ENCODE measurements around the gene EIF2S2. TPM values are rescaled to one million over a fixed set of nuclear protein-coding genes. Genes with fewer than 3 reads are reported as not detected.

EIF2S2 gene
- total RNA-seq, 1 donor from 2014 or later: 39.0 TPM

DNA sequence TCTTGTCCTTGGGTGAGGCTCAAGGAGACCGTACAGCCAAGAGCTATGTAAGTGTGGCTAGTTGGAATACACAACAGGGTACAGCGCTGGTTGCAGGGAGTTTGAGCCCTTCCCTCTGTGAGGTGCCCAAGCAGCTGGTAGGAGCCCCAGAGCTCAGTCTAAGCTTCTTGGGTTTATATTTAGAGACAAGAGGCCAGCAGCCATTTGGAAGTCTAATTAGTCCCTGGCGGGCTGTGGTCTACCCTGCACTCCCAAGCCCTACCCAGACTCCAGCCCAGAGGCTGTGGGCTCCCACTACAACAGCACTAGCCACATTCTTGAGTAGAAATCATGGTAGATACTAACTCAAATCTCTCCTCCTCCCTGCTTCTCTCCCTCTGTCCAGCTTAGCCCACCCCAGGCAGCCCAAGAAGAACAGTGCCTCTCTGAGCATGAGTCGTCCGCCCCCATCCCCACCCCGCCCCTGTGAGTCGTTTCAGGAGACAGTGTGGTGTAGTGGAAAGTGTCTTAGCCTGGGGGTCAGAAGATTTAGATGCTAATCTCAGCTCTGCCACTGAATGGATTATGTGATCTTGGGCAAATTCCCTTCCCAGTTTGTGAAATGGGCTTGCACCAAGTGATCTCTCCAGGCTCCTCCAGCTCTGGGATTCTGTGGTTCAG, 37.8 kb downstream of the EIF2S2 start:
- ATAC-seq (ENCODE audit: poor library complexity): no peak
- intact Hi-C loops (cut with DNase I): loop anchor here (10.0 kb wide), 1 partner anchor 51 kb away; no protein-coding TSS in a partner anchor
- DNase-seq: no peak

DNA sequence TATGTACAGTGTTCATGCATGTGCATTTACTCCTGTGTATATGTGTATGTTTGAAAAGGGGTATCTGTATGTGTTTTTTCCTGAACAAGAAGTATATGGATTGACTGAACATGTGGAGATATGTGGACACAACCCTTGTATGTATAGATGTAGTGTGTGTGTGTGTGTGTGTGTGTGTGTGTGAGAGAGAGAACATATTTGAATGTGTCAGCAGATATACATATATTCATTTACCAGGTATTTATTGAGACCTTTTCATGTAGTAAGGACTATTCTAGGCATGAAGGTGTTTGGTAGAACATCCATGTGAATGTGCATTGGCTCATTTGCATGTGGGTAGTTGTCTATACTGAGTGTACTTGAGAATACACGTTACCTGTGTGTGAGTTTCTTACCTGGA, 39.3 kb downstream of the EIF2S2 start:
- intact Hi-C loops (cut with DNase I): loop anchor here (10.0 kb wide), 1 partner anchor 52 kb away; no protein-coding TSS in a partner anchor
- ATAC-seq (ENCODE audit: poor library complexity) (no peak), DNase-seq (no peak)

DNA sequence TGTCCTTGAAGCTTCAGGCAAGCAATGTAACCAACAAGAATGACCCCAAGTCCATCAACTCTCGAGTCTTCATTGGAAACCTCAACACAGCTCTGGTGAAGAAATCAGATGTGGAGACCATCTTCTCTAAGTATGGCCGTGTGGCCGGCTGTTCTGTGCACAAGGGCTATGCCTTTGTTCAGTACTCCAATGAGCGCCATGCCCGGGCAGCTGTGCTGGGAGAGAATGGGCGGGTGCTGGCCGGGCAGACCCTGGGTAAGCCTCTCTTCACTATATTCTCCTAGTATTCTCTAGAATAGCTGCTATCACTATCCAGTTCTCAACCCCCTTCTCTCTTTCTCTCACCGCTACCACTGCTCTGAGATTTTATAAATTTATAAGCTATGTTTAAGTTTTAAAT, 40.0 kb downstream of the EIF2S2 start:
- intact Hi-C loops (cut with DNase I): loop anchor here (10.0 kb wide), 1 partner anchor 53 kb away; no protein-coding TSS in a partner anchor
- ATAC-seq (ENCODE audit: poor library complexity): no peak
- no peak for DNase-seq

DNA sequence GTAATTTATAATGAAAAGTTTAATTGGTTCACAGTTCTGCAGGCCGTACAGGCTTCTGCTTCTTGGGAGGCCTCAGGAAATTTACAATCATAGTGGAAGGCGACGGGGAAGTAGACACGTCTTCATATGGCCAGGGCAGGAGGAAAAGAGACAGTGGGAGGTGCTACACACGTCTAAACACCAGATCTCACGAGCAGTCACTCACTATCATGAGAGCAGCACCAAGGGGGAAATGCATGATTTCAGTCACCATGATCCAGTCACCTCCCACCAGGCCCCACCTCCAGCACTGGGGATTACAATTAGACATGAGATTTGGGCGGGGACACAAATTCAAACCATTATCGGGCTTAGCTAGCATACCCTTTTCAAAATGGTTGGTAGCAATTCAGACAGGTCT, 41.2 kb downstream of the EIF2S2 start:
- ATAC-seq (ENCODE audit: poor library complexity) (no peak), DNase-seq (no peak)
- intact Hi-C loops (cut with DNase I): loop anchor here (10.0 kb wide), 1 partner anchor 54 kb away; no protein-coding TSS in a partner anchor

DNA sequence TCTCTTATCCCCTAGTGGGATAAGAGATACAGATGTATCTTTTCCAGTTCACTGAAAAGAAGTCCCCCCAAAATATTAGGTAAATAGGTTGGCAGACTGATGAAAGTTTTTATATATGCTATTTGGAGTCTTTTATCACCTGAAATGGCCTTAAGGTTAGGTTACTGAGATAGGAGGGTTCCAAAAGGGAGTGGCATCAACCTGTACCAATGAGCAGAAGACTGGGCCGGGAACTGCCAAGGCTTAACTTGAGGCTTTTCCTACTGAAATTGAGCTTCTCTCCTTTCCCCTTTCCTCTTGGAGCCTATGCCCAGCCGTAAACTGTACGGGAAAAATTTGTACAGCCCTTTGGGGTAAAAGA, 42.0 kb downstream of the EIF2S2 start:
- intact Hi-C loops (cut with DNase I): loop anchor here (10.0 kb wide), 1 partner anchor 55 kb away; no protein-coding TSS in a partner anchor
- ATAC-seq (ENCODE audit: poor library complexity): no peak
- no peak for DNase-seq

DNA sequence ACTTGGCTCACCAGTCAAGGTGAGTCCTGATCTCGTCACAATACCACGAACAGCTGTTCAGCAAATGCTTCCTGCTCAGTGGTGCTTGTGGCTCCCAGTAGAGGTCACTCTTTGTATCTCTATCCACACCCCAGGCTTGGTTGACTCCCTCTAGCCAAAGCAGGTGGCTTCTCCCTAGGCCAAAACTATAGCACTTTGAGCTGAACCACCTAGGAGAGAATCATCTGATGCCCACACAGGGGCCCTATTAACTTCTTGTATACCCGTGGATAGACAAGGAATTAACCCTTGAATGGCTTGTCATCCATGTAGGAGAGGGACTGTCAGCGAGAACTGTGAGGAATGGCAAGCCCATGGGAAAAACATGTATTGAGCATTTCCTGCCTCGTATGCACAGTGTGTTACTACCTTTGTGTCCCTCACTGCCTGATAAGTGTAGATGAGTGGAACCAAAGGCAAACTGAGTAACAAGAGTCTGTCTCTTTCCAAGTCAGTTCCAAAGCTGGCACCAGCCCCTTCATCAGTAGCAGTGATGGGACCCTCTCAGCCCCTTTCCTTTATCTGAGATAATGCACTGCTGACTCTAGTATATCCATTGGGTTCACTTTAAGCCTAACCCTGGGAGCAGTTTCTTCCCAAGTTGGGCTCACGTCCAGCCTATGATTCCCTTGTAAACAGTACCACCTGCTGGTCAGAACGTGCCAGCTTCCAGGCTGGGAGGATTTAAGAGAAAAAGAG, 42.5 kb downstream of the EIF2S2 start:
- DNase-seq: peak; percentile 68
- peak; percentile 93 for ATAC-seq (ENCODE audit: poor library complexity)
- intact Hi-C loops (cut with DNase I): loop anchor here (2.0 to 10.0 kb wide), 4 partner anchors 55 to 207 kb away; no protein-coding TSS in a partner anchor

DNA sequence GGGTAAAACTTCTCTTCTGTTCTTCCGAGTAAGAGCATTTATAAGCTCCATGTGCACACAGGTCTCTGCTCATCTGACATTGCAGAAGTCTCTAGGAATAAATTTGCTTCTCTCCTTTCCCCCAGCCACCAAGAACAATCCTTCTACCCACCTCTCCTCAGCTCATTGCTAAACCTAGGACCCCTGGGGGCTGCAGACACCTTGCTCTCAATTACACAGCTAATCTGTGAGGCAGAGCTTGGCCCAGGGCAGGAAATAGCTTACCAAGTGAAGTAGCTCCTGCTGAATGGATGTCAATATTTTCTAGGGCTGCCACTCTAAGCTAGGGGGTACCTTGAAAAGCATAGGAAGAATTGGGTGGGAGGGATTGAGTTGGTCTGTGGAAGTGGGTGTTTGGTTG, 44.0 kb downstream of the EIF2S2 start:
- DNase-seq: no peak
- intact Hi-C loops (cut with DNase I): loop anchor here (2.0 to 5.0 kb wide), 3 partner anchors 73 to 206 kb away; no protein-coding TSS in a partner anchor
- no peak for ATAC-seq (ENCODE audit: poor library complexity)

DNA sequence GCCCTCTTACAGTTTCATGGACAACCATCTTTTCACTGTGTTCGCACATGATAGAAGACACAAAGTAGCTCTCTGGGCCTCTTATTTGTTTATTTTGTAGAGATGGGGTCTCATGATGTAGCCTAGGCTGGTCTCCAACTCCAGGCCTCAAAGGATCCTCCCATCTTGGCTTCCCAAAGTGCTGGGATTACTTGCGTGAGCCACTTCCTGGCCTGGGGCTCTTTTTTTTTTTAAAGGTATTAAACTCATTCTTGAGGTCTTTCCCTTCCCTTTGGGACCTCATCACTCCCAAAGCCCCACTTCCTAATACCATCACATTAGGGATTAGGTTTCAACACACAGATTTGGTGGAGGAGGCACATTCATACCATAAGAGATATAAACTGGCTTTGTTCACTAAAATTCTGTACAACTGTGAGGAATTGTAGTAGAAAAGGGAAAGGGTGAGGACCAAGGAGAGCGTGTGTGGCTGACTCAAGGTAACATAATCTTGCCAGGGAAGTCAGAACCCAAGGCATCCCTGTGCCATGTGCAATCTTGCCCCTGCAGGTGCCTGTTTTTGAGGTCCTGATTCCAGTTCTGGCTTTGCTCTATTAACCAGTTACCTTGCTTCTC, 45.5 kb downstream of the EIF2S2 start:
- intact Hi-C loops (cut with DNase I): loop anchor here (5.0 kb wide), 2 partner anchors 134 to 204 kb away; no protein-coding TSS in a partner anchor
- no peak for ATAC-seq (ENCODE audit: poor library complexity)

DNA sequence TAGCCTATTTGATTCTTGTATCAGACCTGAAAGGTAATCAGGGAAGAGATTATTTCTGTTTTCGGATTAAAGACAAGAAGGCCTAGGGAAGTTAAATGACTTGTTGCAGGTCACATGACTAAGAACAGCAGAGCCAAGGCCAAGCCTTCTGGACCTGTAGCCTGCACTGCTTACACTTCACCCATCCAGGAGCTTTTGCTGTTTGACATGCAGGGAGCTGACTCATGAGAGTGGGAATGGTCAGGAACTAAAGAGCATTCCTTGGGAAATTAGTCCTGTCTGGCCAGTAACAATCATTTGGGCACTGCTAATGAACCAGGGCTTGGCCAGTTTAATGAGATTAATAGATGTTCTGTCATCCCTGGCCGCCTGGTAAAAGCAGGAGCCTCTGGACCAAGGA, 46.8 kb downstream of the EIF2S2 start:
- DNase-seq: no peak
- ATAC-seq (ENCODE audit: poor library complexity): no peak
- intact Hi-C loops (cut with DNase I): loop anchor here (5.0 kb wide), 2 partner anchors 133 to 203 kb away; no protein-coding TSS in a partner anchor

More for the DNA sequence above, 45.5 kb downstream of the EIF2S2 start:
- no peak for DNase-seq

DNA sequence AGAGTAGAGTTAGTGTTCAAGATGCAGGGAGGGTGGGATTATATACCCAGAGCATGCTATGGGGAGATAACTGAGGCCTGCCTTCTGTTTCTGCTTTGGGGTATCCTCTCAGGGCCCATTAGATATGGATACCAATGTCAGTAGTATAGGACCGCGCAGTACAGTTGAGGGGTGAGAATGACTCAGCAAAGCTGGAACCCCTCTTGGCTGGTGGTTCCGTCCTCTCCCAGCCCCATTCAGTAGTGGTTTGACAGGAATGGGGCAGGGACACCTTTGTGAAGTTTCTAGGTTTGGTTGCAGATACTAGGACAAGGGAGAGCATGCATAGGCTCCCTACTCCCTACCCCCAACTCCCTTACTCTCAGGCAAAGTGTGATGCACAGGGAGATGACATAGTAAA, 47.8 kb downstream of the EIF2S2 start:
- intact Hi-C loops (cut with DNase I): no loop called here
- DNase-seq (no peak), ATAC-seq (ENCODE audit: poor library complexity) (no peak)

DNA sequence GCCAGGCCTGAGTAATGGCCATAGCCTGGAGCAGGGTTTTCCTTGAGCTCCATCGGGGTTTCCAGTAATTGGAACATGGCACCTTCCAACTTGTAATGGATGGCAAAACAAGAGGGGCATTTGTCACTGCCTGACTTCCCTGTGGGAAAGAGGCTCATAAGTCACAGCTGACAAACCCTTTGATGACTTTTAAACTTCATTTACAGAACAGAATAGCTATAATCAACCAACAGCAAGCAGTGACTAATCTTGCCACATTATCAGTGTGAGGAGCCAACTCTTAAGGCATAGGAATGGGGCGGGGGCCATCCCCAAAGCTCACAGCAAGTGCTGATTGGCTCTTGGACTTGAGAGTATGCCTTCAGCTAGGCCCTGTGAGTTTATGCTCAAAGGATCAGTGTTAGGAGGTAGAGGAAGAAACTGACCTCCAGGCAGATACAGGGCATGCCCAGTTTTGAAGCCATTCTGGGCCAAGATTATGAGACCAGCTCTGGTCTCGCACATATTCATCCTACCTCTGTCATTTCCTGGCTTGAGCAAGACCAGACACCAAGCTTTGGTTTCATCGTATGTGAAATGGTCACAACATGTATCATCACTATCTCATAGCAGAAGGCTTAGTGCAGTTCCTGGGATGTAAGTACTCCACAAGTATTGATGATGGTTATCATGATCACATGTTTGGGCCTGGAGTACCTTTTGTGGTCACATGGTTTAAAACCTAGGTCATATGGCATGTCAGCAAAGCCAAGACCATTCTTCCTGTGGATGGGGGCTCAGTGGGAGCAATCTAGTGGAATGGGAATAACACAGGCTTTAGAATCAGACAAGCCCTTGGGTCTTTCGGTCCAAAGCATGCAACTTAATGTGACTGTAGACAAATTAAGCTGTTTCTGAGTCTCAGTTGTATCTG, 49.2 kb downstream of the EIF2S2 start:
- DNase-seq (no peak), ATAC-seq (ENCODE audit: poor library complexity) (no peak)
- intact Hi-C loops (cut with DNase I): no loop called here

DNA sequence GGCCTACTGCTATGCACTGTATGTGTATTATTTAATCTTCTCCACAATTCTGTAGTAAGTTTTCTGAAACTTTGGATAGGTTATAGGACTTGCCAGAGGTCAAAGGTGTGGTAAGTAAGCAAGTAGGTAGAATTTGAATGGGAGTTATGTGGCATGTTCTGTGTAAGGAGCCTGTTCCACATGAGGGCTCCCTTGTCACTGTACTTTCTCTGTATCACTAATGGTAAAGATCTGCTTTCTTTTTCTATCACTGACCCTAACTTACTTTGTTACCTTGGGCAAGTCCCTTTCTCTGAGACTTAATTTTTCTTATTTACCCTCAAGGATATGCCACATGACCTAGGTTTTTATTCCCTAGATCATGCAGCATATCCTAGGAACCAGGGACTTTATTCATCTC, 50.3 kb downstream of the EIF2S2 start:
- ATAC-seq (ENCODE audit: poor library complexity) (no peak), DNase-seq (no peak)
- intact Hi-C loops (cut with DNase I): no loop called here

DNA sequence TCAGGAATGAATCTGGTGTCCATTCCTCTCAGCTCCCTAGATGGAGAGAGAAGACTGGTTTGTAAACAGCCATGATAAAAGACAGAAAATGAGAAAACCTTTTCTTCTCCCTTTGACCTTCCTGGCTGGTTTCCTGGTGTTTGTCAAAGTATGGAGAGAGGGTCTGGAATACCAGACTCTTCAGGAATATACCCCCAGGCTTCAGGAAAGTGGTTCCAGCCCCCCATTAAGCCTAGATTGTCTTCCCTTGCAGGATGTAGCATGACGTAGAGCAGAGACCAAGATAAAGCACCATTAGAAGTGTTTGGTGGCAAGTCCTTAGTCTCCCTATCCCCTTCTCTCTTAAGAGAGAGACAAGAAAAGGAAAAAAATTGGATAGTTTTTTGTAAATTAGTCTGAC, 51.1 kb downstream of the EIF2S2 start:
- no peak for DNase-seq
- no peak for ATAC-seq (ENCODE audit: poor library complexity)
- intact Hi-C loops (cut with DNase I): no loop called here

DNA sequence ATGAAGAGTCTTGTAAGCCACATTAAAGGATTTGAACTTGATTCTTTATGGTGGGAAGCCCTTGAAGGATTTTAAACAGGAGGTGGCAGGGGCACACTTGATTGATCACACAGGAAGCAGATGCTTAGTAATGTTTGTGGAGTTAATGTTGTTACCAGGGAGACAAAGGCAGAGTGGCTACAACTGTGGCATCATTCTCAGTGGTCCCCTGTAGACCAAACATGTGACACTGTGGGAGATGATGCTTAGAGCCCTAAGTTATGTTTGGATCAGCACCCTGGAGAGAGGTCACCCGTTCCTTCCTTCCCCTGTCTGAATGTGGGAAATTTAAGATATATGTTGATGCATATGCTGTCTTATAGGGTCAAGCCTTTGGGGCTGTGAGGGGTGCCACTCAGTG, 53.2 kb downstream of the EIF2S2 start:
- no peak for ATAC-seq (ENCODE audit: poor library complexity)
- no peak for DNase-seq

DNA sequence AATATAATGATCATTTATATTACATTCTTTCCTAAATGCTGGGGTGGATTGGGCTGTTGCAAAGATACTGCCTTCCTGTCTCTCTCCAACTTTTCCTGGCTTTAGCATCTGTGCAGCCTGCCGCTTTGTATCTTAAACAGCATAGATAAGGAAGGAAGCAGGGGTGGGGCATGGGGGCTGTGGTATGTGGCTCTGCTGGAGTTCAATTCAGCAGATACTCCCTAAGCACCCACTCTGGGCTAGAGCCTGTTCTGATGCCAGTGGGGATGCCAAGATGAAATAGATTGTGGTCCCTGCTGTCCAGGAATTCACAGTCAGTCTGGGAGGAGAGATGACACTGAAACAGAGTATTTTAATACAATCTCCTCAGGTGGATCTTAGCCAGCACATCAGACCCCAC, 56.8 kb downstream of the EIF2S2 start:
- intact Hi-C loops (cut with DNase I): no loop called here
- DNase-seq (no peak), ATAC-seq (ENCODE audit: poor library complexity) (no peak)

More for the DNA sequence above, 53.2 kb downstream of the EIF2S2 start:
- intact Hi-C loops (cut with DNase I): no loop called here

DNA sequence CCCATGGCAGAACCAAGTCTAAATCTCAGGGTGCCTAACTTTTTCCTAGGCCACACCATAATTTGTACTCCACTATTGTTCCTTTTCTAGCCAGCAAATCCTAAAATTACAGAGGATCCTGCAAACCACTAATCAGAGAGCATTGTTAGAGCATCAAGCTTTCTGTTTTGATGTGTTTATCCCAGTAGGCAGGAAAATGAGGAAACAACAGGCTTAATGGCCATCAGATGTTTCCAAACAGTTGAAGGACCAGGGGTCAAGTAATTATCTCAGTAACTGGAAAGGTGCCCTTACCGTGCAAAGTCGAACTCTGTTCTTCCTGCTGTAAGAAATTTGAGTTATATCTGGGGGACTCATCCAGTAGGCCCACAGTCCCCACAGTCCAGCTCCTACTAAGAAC, 59.6 kb downstream of the EIF2S2 start:
- intact Hi-C loops (cut with DNase I): no loop called here
- ATAC-seq (ENCODE audit: poor library complexity) (no peak), DNase-seq (no peak)

DNA sequence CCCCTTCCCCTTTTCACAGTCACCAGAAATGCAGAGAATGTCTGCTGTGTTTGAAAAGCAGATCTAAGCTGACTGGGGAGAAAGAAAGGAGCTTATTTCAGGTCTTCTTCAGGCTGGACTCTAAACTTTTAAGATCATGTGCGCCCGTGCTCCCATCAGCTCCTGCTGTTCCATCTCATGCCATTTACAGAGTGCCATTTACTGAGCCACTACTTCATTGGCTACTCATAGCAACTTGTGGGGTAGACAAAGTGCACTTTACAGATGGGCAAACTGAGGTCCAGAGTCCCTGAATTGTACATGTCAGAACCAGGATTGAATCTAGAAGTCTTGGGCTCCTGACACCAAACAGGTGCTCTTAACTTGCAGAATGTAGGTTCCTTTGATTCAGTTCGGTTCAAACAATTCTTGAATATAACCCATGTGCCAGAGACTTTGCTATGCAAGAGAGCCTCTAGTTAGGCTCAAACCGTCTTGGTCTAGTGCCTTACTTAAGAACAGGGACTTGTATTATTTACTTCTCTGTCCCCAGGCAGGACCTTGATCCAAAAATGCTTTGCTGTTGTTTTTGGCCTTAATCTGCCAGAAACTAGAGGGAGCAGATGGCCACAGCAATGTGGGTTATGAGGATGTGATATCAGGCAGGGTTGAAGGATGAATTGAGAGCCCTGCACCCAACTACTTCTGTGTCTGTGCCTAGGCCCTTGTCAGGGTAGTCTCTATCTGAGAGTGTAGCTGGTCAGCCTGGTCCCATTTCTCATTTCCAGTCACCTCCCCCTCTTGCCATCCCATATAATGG, 61.9 kb downstream of the EIF2S2 start:
- peak; percentile 63 for ATAC-seq (ENCODE audit: poor library complexity)

DNA sequence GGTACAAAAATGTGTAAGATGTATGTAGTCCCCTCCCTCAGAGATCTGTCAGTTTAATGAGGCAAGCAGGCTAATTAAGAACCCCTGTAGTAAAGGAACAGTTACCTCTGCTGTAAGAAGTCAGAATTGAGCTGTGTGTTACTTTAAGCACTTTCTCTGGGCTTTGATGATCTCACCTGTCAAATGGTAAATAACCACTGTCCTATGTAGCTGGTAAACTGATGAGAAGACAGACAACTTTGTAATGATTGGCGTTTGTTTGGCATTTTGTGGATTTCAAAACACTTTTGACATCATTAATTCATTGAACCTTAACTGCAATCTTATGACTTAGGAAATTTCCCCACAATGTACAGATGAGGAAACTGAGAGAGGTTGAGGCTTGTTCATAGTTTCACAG, 62.7 kb downstream of the EIF2S2 start:
- ATAC-seq (ENCODE audit: poor library complexity) (no peak), DNase-seq (no peak)
- intact Hi-C loops (cut with DNase I): no loop called here

More for the DNA sequence above, 61.9 kb downstream of the EIF2S2 start:
- intact Hi-C loops (cut with DNase I): no loop called here
- no peak for DNase-seq

Measured in Right ventricle myocardium superior (tissue), 1 donor.